Gastroesophageal sphincter (tissue), 4 donors: ENCODE measurements around the gene PPTC7. TPM values are rescaled to one million over a fixed set of nuclear protein-coding genes. Genes with fewer than 3 reads are reported as not detected.

ENCODE experiments used
- ATAC-seq: fragments of 150-250 bp; one replicate; pipeline ENCODE4 v1.9.1; 2016; ENCODE audit warnings: mild to moderate bottlenecking, moderate library complexity
- H3K27ac ChIP-seq, 4 donors: fragments of 200-600 bp; sonication (generic) in 3 of 4; 1 replicate in 3 of 4; 2 replicates in 1 of 4; pipeline ENCODE4 v1.5.1; 2016 to 2019
- H3K27me3 ChIP-seq: fragments of 200-600 bp; sonication (generic); one replicate; pipeline ENCODE4 v1.5.1; 2019
- H3K36me3 ChIP-seq, 2 donors: fragments of 200-600 bp; sonication (generic); one replicate each; pipeline ENCODE4 v1.5.1; 2019; ENCODE audit warnings: control low read depth in 1 of 2
- H3K4me1 ChIP-seq, 3 donors: fragments of 200-600 bp; sonication (generic); 1 replicate in 2 of 3; 2 replicates in 1 of 3; pipeline ENCODE4 v1.5.1; 2016 to 2019; ENCODE audit warnings: control low read depth in 2 of 3
- H3K4me3 ChIP-seq, 2 donors: fragments of 200-600 bp; sonication (generic); one replicate each; pipeline ENCODE4 v1.5.1; 2019; ENCODE audit warnings: mild to moderate bottlenecking in 1 of 2, moderate library complexity in 1 of 2
- H3K9me3 ChIP-seq, 3 donors: fragments of 200-600 bp; sonication (generic); one replicate each; pipeline ENCODE4 v1.5.1; 2017 to 2019; ENCODE audit warnings: control low read depth in 2 of 3
- EP300 ChIP-seq: sonication (generic); formaldehyde crosslinking; IDR thresholded peaks from one replicate; pipeline ENCODE4 v1.6.1; 2017; ENCODE audit warnings: antibody characterized with exemption, mild to moderate bottlenecking
- POLR2A ChIP-seq, 2 donors: fragments of 450-650 bp; IDR thresholded peaks; one replicate each; pipeline ENCODE4 v1.6.1; 2017; ENCODE audit warnings: antibody characterized with exemption in 2 of 2, mild to moderate bottlenecking in 2 of 2, moderate library complexity in 1 of 2
- POLR2AphosphoS5 ChIP-seq: sonication (generic); formaldehyde crosslinking; IDR thresholded peaks from one replicate; pipeline ENCODE4 v1.6.1; 2017; ENCODE audit warnings: antibody characterized with exemption
- WGBS, 2 donors: methylation state at CpG; one replicate each; pipeline ENCODE4 v1.1.5; 2018; ENCODE audit warnings: low coverage in 1 of 2; 5-methylcytosine and 5-hydroxymethylcytosine counted together
- small RNA-seq, 4 donors: library from RNA; depleted of rRNA; stranded (forward); fragments of <200 nt; gene quantifications; one replicate each; pipeline ENCODE3, GENCODE V24; 2016
- total RNA-seq, 4 donors: library from RNA; depleted of rRNA; stranded (reverse); fragments of >200 nt; gene quantifications; one replicate each; pipeline ENCODE4 v1.1.0, GENCODE V29; 2016
- TF ChIP-seq, protein P1 (sequence below), 4 experiments: fragments of 200-600 bp in 2 of 4; fragments of 450-650 bp in 2 of 4; sonication (generic) in 1 of 4; IDR thresholded peaks; one replicate each; pipeline ENCODE4 v1.5.1; 2017 to 2019; ENCODE audit warnings: antibody characterized with exemption in 4 of 4, mild to moderate bottlenecking in 2 of 4, moderate library complexity in 2 of 4

Gene PPTC7
- total RNA-seq, 4 donors from 2014 or later: 37.5 to 48.6 (median 41.9) TPM

DNA sequence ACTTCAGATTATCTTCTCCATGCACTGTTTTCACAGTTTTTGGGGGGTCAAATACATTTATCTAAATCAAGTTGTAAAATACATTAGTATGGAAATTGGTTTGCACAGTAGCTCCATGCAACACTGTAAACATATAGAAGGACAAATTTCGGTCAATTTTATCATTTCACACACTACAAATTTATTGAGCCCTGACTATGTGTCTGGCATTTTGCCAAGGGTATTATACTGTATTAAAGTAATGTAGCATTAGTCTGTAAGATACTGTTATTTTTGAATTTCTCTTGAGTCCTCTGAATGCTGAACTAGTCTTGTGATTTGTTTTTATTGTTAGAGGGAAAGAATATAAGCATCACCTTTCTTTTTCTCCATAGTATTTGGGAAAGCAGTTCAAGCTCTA lies 79.7 kb downstream of the PPTC7 start:
- no peaks in the 10 kb centered on the region for H3K9me3 ChIP-seq
- H3K4me1 ChIP-seq: peaks cover 3 to 37% (median 10%) of the 10 kb centered on the region in 3 donors
- TF ChIP-seq POLR2AphosphoS5 (no peak), EP300 (no peak), POLR2A (IDR thresholded peaks at IDR 0.05) (no peak)
- TF ChIP-seq, protein P1, sequence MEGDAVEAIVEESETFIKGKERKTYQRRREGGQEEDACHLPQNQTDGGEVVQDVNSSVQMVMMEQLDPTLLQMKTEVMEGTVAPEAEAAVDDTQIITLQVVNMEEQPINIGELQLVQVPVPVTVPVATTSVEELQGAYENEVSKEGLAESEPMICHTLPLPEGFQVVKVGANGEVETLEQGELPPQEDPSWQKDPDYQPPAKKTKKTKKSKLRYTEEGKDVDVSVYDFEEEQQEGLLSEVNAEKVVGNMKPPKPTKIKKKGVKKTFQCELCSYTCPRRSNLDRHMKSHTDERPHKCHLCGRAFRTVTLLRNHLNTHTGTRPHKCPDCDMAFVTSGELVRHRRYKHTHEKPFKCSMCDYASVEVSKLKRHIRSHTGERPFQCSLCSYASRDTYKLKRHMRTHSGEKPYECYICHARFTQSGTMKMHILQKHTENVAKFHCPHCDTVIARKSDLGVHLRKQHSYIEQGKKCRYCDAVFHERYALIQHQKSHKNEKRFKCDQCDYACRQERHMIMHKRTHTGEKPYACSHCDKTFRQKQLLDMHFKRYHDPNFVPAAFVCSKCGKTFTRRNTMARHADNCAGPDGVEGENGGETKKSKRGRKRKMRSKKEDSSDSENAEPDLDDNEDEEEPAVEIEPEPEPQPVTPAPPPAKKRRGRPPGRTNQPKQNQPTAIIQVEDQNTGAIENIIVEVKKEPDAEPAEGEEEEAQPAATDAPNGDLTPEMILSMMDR (IDR thresholded peaks at IDR 0.05): no peak
- no peak overlapping the region for H3K4me3 ChIP-seq
- WGBS, 2 donors: 61 to 92% methylated on average over 1 of the region's 1 CpG
- no peak overlapping the region for H3K27ac ChIP-seq
- H3K36me3 ChIP-seq: no peaks in the 10 kb centered on the region
- no peaks in the 10 kb centered on the region for H3K27me3 ChIP-seq
- ATAC-seq: no peak

DNA sequence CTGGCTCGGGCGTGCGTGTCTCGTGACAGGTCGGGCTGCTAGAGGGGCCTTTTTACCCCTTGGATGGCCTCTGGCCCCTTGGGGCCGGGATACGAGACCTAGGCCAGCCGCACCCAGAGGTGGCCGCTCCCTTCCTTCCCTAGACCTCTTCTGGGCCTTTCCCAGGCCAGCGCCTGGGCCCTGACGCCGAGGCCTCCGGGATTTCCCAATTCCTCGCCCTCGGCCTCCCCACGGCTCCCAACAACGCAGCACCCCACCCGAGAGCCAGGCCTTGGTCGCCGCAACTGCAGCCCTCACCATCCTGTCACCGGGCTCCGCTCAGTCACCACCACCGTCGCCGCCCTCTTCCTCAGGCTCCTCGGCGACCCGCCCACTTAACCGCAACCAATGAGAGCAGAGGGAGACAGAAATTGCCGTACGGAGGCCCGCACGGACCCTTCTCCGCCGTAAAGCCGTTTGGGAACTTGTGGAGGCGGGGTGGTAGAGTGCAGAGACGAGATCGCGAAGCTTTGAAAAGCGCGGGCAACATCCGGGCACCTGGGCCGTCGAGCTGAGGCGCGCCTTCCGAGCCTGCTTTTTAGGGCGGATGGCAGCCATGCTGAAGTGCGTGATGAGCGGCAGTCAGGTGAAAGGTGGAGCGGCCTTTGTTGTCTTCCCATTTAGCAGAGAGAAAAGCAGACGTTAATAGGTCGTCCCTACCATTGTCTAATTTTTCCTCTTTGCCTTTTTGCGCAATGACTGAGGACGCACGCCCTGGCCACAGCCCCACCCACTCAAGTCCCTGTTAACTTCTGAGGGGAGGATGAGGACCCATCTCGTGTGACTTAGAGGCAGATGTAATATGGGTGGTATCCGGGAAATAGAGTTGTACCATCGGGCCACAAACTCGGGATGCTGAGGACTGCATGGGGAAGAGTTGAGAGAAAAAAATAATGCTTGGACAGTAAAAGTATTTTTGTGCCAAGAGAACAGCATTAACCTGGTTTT lies 81.1 kb downstream of the PPTC7 start, which contains the start of the genes RAD9B and VPS29:
RAD9B (plus strand) TSS at position 580 of the 987 bp plus-strand sequence; CDS start at position 587, 7 bp downstream.
VPS29 (minus strand) TSS at position 360 of the 987 bp plus-strand sequence; CDS start at position 300, 60 bp downstream.
- Histone ChIP-seq H3K36me3 (no peaks in the 10 kb centered on the region), H3K4me1 (peaks cover 3 to 48% (median 10%) of the 10 kb centered on the region in 3 donors), H3K27ac (peak within 1 kb of the TSS; percentile 84 to 93 (median 92)), H3K9me3 (no peaks in the 10 kb centered on the region), H3K4me3 (peak within 1 kb of the TSS; percentile 71 to 78), H3K27me3 (no peaks in the 10 kb centered on the region)
- 11 to 12% methylated on average over 15 to 34 of the region's 61 CpGs for WGBS, 2 donors
- TF ChIP-seq EP300 (no peak), POLR2A (IDR thresholded peaks at IDR 0.05) (peak; percentile 85 to 90), POLR2AphosphoS5 (peak; percentile 99)
- TF ChIP-seq, protein P1 (IDR thresholded peaks at IDR 0.05): peak in 1 of 4 experiments; percentile 14
- peak; percentile 96 for ATAC-seq

DNA sequence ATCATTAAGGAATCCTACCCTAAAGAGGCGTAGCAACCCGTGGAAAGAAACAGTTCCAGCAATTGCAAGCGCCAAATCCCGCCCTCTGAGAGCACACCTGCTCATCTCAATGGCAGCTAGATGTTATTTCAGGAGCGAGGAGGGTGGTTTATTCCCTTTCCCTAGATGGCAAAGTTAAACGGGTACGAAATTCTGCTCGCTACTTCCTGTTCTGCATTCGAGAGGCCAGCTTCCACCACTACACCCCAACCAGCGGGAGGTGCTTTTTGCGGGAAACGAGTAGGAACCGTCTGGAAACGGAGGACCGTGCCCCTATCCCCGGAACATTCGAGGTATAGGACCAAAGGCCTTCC lies 81.7 kb downstream of the PPTC7 start:
- 0% methylated on average over 14 of the region's 17 CpGs; no CpG with 5 or more reads in 1 of the 2 donors for WGBS, 2 donors

DNA sequence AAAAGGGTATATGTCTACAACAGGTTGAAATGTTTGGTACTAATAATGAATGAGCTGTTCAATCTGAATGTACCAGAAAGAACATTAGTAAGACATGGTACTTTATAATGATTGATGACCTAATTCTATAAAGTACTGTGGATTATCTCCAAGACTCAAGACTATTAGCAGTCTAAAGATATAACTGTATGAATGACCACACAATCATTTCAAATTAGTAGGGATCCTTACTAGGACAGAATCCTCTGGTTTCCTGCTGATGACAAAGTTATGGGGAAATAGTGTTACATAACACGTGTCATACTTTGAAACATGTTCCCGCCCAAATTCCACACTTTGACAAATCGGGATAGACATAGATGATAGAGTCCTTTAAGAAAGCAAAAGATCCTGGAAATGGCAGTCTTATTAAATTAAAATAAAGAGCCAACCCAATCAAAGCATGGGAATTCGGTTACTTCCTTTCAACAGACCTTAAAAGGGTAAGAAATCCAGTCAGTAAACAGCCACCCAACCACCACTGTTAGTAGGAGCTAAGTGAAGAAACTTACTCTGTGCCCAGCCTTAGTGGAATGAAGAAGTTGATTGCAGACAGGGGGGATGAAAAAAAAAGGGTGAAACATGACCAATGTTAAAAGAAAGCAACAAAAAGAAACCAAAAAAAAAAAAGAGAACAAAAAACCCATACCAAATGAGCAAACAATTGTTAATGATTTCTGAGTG lies 84.0 kb downstream of the PPTC7 start:
- ATAC-seq: no peak
- peaks cover 3 to 48% (median 10%) of the 10 kb centered on the region in 3 donors for H3K4me1 ChIP-seq
- WGBS, 2 donors: 57 to 59% methylated on average over 4 of the region's 4 CpGs
- peaks cover 0 to 20% of the 10 kb centered on the region in 2 donors for H3K36me3 ChIP-seq
- no peak for TF ChIP-seq EP300
- TF ChIP-seq POLR2A (IDR thresholded peaks at IDR 0.05): no peak
- TF ChIP-seq POLR2AphosphoS5: peak; percentile 65
- no peaks in the 10 kb centered on the region for H3K9me3 ChIP-seq
- H3K27ac ChIP-seq: peak overlapping the region; percentile 20 to 93 (median 62)
- H3K27me3 ChIP-seq: no peaks in the 10 kb centered on the region
- H3K4me3 ChIP-seq: no peak overlapping the region

More for the DNA sequence above, 81.7 kb downstream of the PPTC7 start:
- ATAC-seq: peak; percentile 29
- Histone ChIP-seq H3K4me1 (peaks cover 3 to 48% (median 10%) of the 10 kb centered on the region in 3 donors), H3K27me3 (no peaks in the 10 kb centered on the region), H3K36me3 (no peaks in the 10 kb centered on the region), H3K4me3 (peak overlapping the region; percentile 71 to 78), H3K9me3 (no peaks in the 10 kb centered on the region), H3K27ac (peak overlapping the region; percentile 84 to 93 (median 92))
- TF ChIP-seq POLR2A (IDR thresholded peaks at IDR 0.05): no peak
- peak; percentile 40 for TF ChIP-seq POLR2AphosphoS5

Small RNA genes within 50 kb of the gene (small RNA-seq; reads per million reads assigned to genes)
- gene RF00278 (0 reads per million in 4 donors), gene RN7SL387P (0 reads per million in 4 donors)

Other genes starting within 250 kb of the PPTC7 start
- gene ANAPC7, start 179.6 kb downstream of the PPTC7 start, total RNA-seq: 10 to 100 TPM; 40.4 to 50.1 (median 46.2) TPM
- 100 to 1,000 TPM; 147 to 333 (median 310) TPM for gene ARPC3, start 133.0 kb downstream of the PPTC7 start, total RNA-seq
- gene GPN3, start 115.1 kb downstream of the PPTC7 start, total RNA-seq: 10 to 100 TPM; 11.8 to 42.2 (median 21.5) TPM
- gene FAM216A, start 114.5 kb downstream of the PPTC7 start, total RNA-seq: 1 to 10 TPM; 5.1 to 9.8 (median 6.1) TPM
- 100 to 1,000 TPM; 101 to 184 (median 159) TPM for gene VPS29, start 81.2 kb downstream of the PPTC7 start, total RNA-seq
- gene RAD9B, start 81.0 kb downstream of the PPTC7 start, total RNA-seq: 1 to 10 TPM; 1.1 to 5.1 (median 1.9) TPM
- 10 to 100 TPM; 19.4 to 32.5 (median 30.5) TPM for gene TCTN1, start 30.8 kb upstream of the PPTC7 start, total RNA-seq
- 10 to 100 TPM in 1 of 4 donors, 1 to 10 TPM in 3; 1.4 to 12.0 (median 8.1) TPM for gene HVCN1, start 105.8 kb upstream of the PPTC7 start, total RNA-seq
- 100 to 1,000 TPM; 103 to 135 (median 126) TPM for gene PPP1CC, start 159.6 kb upstream of the PPTC7 start, total RNA-seq